ENCODE results near the gene FUT8.

Gene FUT8

DNA sequence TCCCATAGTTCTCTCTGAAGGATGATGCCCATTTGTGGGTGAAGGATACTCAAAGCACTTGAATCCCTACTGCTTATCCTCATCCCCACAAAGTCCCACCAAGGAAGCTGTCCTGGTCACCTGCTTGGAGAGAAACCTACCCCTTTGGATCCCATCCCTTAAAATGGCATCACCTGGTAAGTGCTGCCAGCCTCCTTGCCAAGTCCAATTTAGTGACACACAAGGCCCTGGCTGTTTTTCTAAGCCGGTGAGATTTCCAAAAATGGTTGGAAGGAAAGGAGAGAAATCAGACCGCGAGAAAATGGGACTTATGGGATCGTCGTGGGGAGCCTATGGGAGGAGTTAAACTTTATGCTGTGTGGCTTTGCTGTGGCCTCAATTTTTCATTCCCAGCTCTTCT, 358.2 kb downstream of the FUT8 start:
- TF ChIP-seq, protein P1, sequence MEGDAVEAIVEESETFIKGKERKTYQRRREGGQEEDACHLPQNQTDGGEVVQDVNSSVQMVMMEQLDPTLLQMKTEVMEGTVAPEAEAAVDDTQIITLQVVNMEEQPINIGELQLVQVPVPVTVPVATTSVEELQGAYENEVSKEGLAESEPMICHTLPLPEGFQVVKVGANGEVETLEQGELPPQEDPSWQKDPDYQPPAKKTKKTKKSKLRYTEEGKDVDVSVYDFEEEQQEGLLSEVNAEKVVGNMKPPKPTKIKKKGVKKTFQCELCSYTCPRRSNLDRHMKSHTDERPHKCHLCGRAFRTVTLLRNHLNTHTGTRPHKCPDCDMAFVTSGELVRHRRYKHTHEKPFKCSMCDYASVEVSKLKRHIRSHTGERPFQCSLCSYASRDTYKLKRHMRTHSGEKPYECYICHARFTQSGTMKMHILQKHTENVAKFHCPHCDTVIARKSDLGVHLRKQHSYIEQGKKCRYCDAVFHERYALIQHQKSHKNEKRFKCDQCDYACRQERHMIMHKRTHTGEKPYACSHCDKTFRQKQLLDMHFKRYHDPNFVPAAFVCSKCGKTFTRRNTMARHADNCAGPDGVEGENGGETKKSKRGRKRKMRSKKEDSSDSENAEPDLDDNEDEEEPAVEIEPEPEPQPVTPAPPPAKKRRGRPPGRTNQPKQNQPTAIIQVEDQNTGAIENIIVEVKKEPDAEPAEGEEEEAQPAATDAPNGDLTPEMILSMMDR (conservative IDR thresholded peaks at IDR 0.05; ENCODE audit: low read depth), result no peak
- no peak for DNase-seq (ENCODE audit: low spot score)
- ChIA-PET POLR2A (ENCODE audit: low non-redundant PET) (no interaction called here), CTCF (interaction anchor here (0.5 kb wide), 1 partner anchor 54 kb away, joined by 3 read pairs; no protein-coding TSS in a partner anchor)
- no peak overlapping the region for H3K27ac ChIP-seq

DNA sequence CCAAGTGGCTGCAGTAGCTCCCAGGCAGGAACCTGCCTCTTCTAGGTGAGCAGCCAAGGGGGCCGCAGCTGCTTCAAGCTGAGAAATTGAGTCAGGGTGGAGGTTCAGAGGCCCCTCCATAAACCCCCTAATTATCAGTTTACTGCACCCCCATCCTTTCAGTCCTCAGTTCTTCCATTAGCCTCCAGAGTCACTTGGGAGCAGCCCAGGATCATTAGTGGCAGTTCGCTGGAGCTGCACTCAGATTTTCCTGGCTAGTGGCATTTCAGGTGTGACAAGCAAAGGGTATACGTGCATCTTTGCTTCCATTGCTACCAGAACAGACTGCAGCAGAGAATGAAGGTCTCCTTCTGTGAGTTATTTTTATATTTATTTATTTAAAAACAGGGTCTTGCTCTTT, 358.7 kb downstream of the FUT8 start:
- ChIA-PET CTCF (interaction anchor here (0.5 kb wide), 1 partner anchor 53 kb away, joined by 3 read pairs; no protein-coding TSS in a partner anchor), POLR2A (ENCODE audit: low non-redundant PET) (no interaction called here)
- H3K27ac ChIP-seq, result no peak overlapping the region
- TF ChIP-seq, protein P1 (conservative IDR thresholded peaks at IDR 0.05; ENCODE audit: low read depth), result no peak
- DNase-seq (ENCODE audit: low spot score), result no peak

DNA sequence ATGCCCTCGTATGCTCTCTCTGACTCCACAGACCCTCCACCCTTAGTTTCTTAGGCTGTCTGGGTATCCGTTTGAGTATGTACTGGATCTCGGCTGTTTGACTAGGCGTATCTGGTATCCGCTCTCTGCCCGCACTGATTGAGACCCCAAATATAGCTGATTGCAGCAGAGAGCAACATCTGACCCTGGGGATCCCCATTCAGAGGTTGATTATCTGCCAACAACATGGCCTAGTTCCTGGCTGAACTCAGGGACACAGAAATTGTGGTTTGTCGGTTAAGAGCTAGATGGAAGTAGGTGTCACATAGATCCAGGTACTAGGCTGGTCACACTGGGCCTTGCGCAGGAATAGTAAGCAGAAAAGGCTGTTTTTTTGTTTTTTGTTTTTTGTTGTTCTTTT, 359.9 kb downstream of the FUT8 start:
- ChIA-PET POLR2A (ENCODE audit: low non-redundant PET) (no interaction called here), CTCF (interaction anchor here (0.7 kb wide), 2 partner anchors 17 to 316 kb away, joined by 3 to 4 read pairs; no protein-coding TSS in a partner anchor)
- no peak for DNase-seq (ENCODE audit: low spot score)
- TF ChIP-seq, protein P1 (conservative IDR thresholded peaks at IDR 0.05; ENCODE audit: low read depth), result no peak
- no peak overlapping the region for H3K27ac ChIP-seq

DNA sequence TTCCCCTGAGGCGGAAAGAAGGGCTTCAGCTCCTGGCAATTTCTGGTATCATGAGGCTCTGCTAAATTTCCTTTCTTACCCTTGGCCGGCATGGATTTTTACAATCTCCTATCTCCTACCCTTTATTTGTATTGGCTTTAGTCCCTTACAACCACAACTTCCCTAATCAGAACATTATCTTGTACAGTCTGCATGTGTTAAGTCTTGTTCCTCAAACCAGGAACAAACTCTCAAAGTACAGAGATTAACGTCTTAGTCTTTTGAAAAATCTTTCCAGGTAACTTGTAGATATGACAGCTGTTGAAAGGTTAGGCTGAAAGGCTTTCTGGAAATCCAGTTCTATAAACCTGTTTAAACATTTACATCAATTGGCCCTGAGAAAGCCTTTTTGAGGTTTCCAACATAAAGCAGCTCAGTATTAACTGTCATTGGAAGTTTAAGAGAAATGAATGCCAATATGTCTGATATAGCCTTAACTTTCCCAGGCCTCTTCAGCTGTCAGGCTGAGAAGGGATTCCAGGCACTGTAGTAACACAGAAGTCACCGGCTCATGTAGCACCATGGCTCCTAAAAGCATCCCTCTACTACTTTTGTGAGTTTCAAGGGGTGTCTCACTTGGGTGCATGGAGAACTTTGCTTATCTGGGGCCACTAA, 360.5 kb downstream of the FUT8 start:
- no peak for DNase-seq (ENCODE audit: low spot score)
- TF ChIP-seq, protein P1 (conservative IDR thresholded peaks at IDR 0.05; ENCODE audit: low read depth), result no peak
- POLR2A ChIA-PET (ENCODE audit: low non-redundant PET), result no interaction called here
- no peak overlapping the region for H3K27ac ChIP-seq
- CTCF ChIA-PET, result interaction anchor here (0.7 kb wide), 2 partner anchors 17 to 317 kb away, joined by 3 to 4 read pairs; no protein-coding TSS in a partner anchor

DNA sequence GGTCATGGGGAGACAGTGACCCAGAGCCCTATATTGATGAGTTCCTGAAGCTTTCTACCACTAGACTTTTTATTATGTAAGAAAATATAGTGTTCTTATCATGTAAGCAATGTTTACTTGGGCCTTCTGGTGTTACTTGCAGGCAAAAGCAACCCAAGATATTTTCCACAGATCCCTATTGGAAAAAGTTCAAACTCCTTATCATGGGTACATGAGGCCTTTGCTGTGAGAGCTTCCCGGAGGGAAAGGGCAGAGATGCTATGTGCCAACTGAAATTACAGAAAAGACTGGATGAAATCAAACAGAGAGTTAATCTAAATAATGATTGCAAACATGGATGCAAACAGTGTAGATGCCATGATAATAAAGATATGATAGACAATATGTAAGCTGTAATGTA, 361.5 kb downstream of the FUT8 start:
- CTCF ChIA-PET, result no interaction called here

DNA sequence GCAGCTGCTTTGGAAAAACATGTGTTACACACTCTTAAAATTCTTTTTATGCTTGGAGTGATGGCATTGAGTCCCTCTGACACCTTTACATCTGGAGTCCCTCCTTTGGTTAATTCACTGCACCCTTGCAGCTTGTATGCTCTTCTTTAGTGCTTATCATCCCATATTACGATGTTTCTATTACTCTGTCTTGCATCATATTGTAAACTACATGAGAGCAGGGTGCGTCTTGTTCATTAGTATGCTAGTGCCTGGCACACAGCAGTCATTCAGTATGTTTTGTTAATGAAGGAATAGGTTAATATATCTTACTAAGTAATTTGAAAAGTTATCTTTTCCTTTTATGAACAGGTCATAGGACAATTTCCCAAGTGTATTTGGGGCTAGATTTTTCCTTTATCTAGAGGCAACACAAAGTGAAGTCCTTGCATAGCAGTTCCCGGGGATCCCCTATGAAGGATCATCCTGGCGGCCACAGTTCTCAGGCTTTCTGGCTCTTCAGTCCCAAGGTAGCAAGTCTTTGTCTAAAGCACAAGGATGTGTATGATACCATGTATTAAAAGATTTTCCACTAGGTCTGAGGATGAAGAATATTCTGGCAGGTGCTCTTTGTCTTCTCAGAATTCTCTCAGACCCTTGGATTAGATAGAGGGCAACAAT, 363.8 kb downstream of the FUT8 start:
- no peak for DNase-seq (ENCODE audit: low spot score)
- ChIA-PET CTCF (no interaction called here), POLR2A (ENCODE audit: low non-redundant PET) (no interaction called here)
- H3K27ac ChIP-seq, result no peak overlapping the region
- TF ChIP-seq, protein P1 (conservative IDR thresholded peaks at IDR 0.05; ENCODE audit: low read depth), result no peak

More for the DNA sequence above, 361.5 kb downstream of the FUT8 start:
- POLR2A ChIA-PET (ENCODE audit: low non-redundant PET), result no interaction called here
- TF ChIP-seq, protein P1 (conservative IDR thresholded peaks at IDR 0.05; ENCODE audit: low read depth), result no peak
- DNase-seq (ENCODE audit: low spot score), result no peak
- H3K27ac ChIP-seq, result no peak overlapping the region

Measured in RWPE1 (cell line).